Rectal smooth muscle tissue (tissue), 1 donor: ENCODE measurements around the gene STOM.

Source experiments
- H3K27ac ChIP-seq: one replicate; pipeline ENCODE4 v1.7.0; 2013; ENCODE audit warnings: low read depth, low read length, inconsistent platforms
- H3K27me3 ChIP-seq: one replicate; pipeline ENCODE4 v1.7.0; 2013; ENCODE audit warnings: low read length; ENCODE audit not compliant: control insufficient read depth, insufficient read depth
- H3K36me3 ChIP-seq: one replicate; pipeline ENCODE4 v1.7.0; 2013; ENCODE audit warnings: low read length; ENCODE audit not compliant: control insufficient read depth, insufficient read depth
- H3K4me1 ChIP-seq: one replicate; pipeline ENCODE4 v1.7.0; 2013; ENCODE audit warnings: low read length; ENCODE audit not compliant: control insufficient read depth, insufficient read depth
- H3K4me3 ChIP-seq: one replicate; pipeline ENCODE4 v1.7.0; 2013; ENCODE audit warnings: low read length
- H3K9ac ChIP-seq: one replicate; pipeline ENCODE4 v1.7.0; 2013; ENCODE audit warnings: low read length

The STOM gene

GRCh38 chr9:121322037-121322736 is 47.9 kb downstream of the STOM start:
- peaks cover 55% of the 10 kb centered on the region for H3K36me3 ChIP-seq
- H3K9ac ChIP-seq = no peak overlapping the region
- H3K4me1 ChIP-seq = peaks cover 47% of the 10 kb centered on the region
- H3K27ac ChIP-seq = peak overlapping the region; percentile 84
- no peak overlapping the region for H3K4me3 ChIP-seq
- no peaks in the 10 kb centered on the region for H3K27me3 ChIP-seq

- peak overlapping the region; percentile 85 for H3K27ac ChIP-seq
These were observed 49.0 kb downstream of the STOM start for GRCh38 chr9:121321016-121321503.

GRCh38 chr9:121319383-121319780 is 50.7 kb downstream of the STOM start:
- Histone ChIP-seq H3K27ac (peak overlapping the region; percentile 68), H3K27me3 (no peaks in the 10 kb centered on the region), H3K4me1 (peaks cover 22% of the 10 kb centered on the region), H3K4me3 (no peak overlapping the region), H3K36me3 (peaks cover 39% of the 10 kb centered on the region), H3K9ac (no peak overlapping the region)

More at GRCh38 chr9:121321016-121321503, 49.0 kb downstream of the STOM start:
- H3K27me3 ChIP-seq = no peaks in the 10 kb centered on the region
- H3K9ac ChIP-seq = no peak overlapping the region
- no peak overlapping the region for H3K4me3 ChIP-seq
- H3K4me1 ChIP-seq = peaks cover 38% of the 10 kb centered on the region
- H3K36me3 ChIP-seq = peaks cover 51% of the 10 kb centered on the region

- Histone ChIP-seq H3K4me3 (no peak overlapping the region), H3K4me1 (peaks cover 17% of the 10 kb centered on the region), H3K27me3 (no peaks in the 10 kb centered on the region), H3K9ac (no peak overlapping the region), H3K27ac (peak overlapping the region; percentile 68), H3K36me3 (peaks cover 37% of the 10 kb centered on the region)
These were observed 51.2 kb downstream of the STOM start for GRCh38 chr9:121318631-121319382.

- Histone ChIP-seq H3K27me3 (no peaks in the 10 kb centered on the region), H3K4me3 (no peak overlapping the region), H3K36me3 (peaks cover 41% of the 10 kb centered on the region), H3K27ac (peak overlapping the region; percentile 62), H3K9ac (no peak overlapping the region), H3K4me1 (peaks cover 17% of the 10 kb centered on the region)
These were observed 52.1 kb downstream of the STOM start for GRCh38 chr9:121317737-121318630.

- H3K9ac ChIP-seq = no peak overlapping the region
- no peaks in the 10 kb centered on the region for H3K27me3 ChIP-seq
- H3K36me3 ChIP-seq = peaks cover 50% of the 10 kb centered on the region
- peak overlapping the region; percentile 23 for H3K27ac ChIP-seq
- peaks cover 12% of the 10 kb centered on the region for H3K4me1 ChIP-seq
- no peak overlapping the region for H3K4me3 ChIP-seq
These were observed 53.1 kb downstream of the STOM start for GRCh38 chr9:121316852-121317373.

GRCh38 chr9:121316378-121316777 is 53.7 kb downstream of the STOM start:
- Histone ChIP-seq H3K36me3 (peaks cover 53% of the 10 kb centered on the region), H3K4me3 (no peak overlapping the region), H3K27ac (no peak overlapping the region), H3K4me1 (peaks cover 12% of the 10 kb centered on the region), H3K27me3 (no peaks in the 10 kb centered on the region), H3K9ac (no peak overlapping the region)

- Histone ChIP-seq H3K27ac (no peak overlapping the region), H3K4me3 (no peak overlapping the region), H3K4me1 (peaks cover 7% of the 10 kb centered on the region), H3K36me3 (peaks cover 60% of the 10 kb centered on the region), H3K9ac (no peak overlapping the region), H3K27me3 (no peaks in the 10 kb centered on the region)
These were observed 56.4 kb downstream of the STOM start for GRCh38 chr9:121313458-121314152.

- no peak overlapping the region for H3K4me3 ChIP-seq
- H3K36me3 ChIP-seq = peaks cover 63% of the 10 kb centered on the region
- no peaks in the 10 kb centered on the region for H3K27me3 ChIP-seq
- H3K9ac ChIP-seq = no peak overlapping the region
- peaks cover under 1% of the 10 kb centered on the region for H3K4me1 ChIP-seq
- no peak overlapping the region for H3K27ac ChIP-seq
These were observed 57.9 kb downstream of the STOM start for GRCh38 chr9:121312169-121312568.

- Histone ChIP-seq H3K36me3 (peaks cover 57% of the 10 kb centered on the region), H3K27ac (no peak overlapping the region), H3K4me3 (no peak overlapping the region), H3K4me1 (no peaks in the 10 kb centered on the region), H3K9ac (no peak overlapping the region), H3K27me3 (no peaks in the 10 kb centered on the region)
These were observed 59.5 kb downstream of the STOM start for GRCh38 chr9:121310571-121310970.

- Histone ChIP-seq H3K9ac (no peak overlapping the region), H3K27ac (no peak overlapping the region), H3K4me1 (peaks cover 3% of the 10 kb centered on the region), H3K27me3 (no peaks in the 10 kb centered on the region), H3K36me3 (peaks cover 56% of the 10 kb centered on the region), H3K4me3 (no peak overlapping the region)
These were observed 60.1 kb downstream of the STOM start for GRCh38 chr9:121309833-121310425.
